HG02642 (cell line): Measurements from ENCODE around the gene DGKG.
A peak's percentile ranks its signal among the peaks of the same experiment; 100 is the strongest.

Source experiments
- ATAC-seq: cut with Tn5 transposase; IDR thresholded peaks from one replicate; pipeline ENCODE4 v1.9.1; 2021; ENCODE audit warnings: mild to moderate bottlenecking; ENCODE audit not compliant: unreplicated experiment, poor library complexity

DGKG gene

DNA sequence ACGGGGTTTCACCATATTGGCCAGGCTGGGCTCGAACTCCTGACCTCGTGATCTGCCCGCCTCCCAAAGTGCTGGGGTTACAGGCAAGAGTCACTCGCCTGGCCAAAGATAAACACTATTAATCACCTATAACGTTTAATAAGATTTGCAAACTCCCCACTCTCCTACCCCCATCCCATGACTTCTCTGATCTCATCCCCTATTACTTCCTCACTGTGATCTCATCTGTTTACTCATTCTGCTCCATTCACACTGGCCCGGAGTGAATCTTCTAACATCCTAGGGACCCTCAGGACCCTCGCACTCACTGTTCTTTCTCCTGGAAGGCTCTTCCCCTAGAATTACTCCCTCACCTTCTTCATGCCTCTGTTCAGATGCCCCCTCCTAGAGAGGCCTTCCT, 78.9 kb downstream of the DGKG start:
- no peak for ATAC-seq

DNA sequence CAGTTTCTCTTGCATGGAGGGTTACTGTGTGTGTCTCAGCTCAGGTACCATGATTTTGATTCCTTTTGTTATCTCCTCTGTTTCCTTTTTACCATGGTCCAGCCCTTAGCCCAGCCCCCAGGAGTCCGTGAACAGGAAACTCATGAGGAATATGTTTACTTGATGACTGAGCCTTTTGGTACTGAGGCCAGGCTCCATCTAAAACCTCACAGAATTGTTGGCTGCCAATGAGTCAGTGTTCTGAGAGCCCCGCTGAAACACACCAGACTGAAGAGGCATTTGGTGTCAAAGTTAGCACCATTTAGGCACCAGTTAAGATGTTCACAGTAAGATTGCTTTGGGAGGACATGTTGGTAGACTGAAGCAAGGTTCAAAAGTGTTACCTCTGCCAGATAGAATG, 80.9 kb downstream of the DGKG start:
- no peak for ATAC-seq

DNA sequence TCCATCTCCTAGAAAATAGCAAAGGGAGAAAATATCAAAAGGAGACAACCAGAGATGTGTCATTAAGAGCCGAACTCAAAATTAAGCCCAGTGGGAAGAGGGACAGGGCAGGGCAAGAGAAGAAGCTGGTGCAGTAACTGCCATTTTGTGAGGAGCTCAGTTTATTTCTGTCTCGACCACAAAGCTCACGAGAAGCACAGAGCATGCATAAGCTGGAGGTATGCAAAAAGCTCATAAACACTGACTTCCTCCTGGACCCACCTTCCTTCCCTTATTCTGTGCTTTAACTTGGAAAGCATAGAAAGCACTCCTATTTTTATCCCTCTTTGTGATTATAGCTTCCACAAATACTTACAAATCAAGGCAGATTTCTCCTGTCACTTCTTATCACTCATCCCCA, 81.3 kb downstream of the DGKG start:
- no peak for ATAC-seq

DNA sequence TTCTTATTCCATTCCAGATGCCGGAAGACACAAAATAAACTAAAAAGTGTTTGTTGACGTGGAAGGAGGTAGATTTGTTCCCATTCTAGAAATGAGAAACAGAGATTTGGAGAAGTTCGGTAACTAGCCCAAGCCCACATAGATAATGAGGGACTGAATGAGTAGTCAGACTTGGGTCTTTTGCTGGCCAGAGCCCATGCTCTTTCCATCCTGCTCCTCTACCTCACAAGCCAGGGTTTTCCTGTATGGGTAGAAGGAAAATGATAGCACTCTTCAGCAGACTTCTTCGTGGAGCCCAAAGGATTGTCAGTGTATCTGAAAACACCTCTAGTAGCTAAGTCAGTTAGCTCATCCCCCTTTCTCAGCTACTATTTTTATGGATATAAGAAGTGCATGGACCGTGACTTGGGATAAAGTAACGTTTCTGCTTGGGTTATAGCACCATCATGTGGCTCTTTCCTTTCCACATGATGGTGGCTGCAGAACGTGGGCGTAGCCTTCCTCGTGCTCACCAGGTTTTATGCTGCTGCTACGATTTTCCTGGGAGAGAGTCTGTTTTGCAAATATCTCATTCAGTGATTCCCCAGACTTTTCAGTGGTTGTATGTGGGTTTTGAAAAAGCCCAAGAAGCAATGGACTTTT, 84.6 kb downstream of the DGKG start:
- no peak for ATAC-seq

DNA sequence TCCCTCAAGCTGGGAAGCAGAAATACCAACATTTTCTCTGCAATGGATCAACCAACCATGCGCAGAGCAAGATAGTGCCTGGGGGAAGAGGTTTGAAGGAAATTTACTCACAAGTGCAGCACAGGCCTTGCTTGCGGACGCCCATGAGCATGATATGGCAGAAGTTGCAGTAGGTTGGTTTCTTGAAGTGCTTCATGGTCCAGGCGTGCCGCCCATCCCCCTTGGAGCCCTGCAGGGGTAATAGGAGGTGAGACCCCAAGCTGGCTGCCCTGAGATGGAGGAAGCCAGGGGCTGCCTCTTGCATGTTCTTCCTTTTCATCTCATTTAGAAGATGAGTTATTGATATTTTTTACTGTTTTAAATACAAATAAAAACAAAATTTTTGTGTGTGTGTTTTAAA, 86.6 kb downstream of the DGKG start:
- no peak for ATAC-seq

DNA sequence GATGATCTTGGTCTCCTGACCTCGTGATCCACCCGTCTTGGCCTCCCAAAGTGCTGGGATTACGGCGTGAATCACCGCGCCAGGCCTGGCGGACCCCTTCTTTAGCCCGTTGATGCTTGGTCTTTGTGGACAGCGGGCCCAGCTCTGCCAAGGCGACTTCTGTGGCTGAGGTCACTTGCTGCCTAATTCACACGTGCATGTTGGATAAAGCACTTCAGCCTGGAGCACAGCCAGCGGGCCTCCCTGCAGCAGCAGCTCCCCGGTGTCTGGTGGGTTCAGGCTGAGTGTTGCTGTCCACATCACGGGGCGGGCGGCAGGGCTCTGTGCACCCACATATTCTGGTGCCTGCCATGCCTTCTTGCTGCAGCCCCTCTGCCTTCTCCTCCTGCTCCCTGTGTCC, 88.4 kb downstream of the DGKG start:
- no peak for ATAC-seq

DNA sequence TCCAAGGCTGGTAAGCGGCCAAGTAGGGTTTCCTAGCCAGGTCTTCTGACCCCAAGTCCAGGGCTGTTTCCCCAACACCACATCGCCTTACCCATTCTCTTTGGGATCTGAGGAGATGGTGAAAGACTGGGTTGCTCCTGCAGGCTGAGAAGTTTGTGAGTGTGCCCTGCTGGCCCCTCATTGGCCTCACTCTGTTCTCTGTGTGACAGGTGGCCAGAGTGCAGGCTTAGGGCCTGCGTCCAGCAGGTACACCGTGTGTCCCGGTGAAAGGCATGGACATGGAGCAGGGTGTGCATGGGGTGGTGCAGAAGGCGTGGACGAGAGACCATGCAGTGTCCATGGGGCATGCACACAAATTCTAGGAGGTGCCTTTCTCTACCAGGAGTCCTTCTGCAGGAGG, 91.3 kb downstream of the DGKG start:
- ATAC-seq, result no peak

DNA sequence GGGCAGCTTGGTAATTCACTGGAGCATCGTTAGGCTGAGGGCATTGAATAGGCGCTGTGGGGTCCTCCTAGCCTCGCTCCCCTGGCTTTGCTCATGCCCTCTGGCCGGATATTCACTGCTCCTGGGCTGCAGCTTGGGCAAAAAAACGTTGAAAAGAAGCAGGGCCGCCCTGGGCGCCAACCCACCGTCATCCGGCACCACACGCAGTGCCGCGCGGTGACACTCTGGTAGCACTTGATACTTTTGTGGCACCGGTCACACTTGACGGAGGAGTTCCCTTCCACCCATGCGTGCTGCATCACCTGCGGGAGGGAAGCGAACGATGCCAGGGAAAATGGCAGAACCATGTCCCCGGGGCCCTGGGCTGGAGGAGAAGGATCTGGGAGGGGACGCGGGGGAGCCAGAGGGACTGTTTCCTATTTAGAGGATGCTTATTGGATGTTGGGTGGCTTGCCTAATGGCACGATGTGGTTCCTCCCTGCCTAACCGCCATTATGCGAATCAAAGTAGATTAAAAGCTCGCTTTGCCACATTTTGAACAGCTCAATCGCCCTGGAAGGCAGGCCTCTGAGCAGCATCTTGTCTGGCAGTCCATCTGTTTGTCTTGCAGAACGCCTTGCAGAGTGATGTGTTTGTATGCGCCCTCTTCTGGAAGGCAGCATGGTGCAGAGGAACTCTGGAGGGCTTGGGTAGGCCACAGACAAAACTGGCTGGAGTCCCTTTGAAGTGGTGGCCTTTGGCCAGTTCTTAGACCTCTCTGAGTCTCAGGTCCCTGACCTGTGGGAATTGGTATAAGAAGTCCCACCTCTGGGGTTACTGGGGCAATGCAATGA, 93.2 kb downstream of the DGKG start:
- ATAC-seq, result no peak

DNA sequence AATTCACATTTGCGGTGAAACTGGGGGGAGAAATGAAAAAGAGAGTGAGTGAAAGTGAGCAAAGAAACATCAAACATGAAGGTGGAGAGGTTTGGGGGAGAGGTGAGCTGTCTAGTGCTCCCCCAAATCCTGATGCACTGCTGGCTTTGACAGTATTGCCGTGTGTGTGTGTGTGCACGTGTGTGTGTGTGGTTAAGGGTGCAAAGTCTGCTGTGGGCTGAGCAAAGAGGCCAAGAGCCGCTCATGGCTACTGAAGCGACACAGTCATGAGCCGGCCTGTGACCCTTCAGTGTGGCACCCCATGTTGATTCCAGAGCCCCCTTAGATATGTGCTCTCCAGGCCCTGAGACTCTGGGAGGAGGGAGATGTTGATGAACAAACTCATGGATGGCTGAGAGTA, 94.3 kb downstream of the DGKG start:
- no peak for ATAC-seq

DNA sequence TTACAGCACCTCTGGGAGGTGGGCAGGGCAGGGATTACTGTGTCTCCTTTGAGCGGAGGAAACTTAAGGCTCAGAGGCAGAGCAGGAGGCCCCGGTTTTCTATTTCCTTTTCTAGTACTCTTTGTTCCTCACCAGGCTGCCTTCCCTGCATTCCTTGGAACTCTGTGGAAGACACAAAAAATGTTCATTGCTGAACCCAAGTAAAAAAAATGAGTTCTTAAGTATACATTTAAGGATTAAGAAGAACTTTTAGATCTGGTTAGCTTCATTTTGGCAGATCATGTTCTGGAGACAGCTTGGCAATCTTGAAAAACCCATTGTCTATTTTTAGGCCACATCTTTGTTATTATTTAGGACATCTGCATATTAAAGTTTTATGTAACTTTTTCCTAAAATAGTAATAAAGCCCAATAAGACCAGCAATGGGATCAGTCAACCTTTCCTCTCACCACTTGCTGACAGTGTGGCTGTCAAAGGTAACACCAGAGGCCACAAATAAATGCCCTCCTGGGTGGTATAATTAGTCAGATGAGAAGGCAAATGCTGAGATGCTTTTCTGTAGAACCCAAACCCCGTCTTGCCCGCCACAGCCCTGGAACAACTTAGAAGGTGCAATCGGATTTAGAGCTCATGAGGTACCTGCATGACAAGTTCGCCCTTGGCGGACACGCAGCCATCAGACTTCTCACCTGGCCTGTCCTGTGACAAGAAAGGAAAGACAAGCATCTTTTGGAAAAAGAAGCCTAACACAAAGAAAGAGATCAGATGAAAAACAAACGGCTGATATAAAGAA, 97.2 kb downstream of the DGKG start:
- ATAC-seq, result no peak

DNA sequence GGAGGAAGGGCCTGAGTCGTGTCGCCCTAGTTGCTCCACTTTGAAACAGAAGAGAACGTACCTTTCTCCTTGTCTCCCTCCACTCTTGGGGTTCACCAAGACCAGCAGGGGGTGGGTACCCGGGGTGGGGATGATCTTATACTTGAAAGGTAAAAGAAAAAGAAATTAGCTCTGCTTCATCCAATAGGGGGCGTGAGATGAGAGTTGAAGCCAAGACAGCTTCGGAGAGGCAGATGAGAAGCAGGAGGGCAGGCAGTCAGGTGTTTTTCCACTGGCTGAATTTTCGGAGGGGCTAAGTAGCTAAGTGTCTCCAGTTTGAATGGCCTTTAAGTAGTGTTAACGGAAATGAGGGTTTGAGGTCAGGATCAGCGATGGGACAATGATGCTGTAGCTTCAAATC, 100.4 kb downstream of the DGKG start:
- no peak for ATAC-seq

DNA sequence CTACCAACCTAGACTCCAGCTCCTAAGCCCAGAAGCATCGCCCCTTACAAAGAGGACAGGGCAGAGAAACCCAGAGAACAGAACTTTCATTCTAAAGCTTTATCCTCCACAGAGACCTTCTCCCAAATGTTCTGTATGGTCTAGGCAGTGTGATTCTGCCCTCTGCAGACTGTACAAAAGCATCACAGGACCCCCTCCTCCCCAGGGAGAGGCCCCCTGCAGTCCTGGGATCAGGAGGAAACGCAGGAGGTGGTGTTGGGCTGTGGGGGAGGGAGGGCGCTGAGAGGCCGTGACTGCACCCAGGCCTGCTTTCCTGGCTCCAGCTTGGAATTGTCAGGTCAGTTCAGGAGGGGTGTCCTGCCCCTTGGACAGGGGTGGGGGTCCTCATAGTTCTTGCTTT, 101.3 kb downstream of the DGKG start:
- no peak for ATAC-seq

DNA sequence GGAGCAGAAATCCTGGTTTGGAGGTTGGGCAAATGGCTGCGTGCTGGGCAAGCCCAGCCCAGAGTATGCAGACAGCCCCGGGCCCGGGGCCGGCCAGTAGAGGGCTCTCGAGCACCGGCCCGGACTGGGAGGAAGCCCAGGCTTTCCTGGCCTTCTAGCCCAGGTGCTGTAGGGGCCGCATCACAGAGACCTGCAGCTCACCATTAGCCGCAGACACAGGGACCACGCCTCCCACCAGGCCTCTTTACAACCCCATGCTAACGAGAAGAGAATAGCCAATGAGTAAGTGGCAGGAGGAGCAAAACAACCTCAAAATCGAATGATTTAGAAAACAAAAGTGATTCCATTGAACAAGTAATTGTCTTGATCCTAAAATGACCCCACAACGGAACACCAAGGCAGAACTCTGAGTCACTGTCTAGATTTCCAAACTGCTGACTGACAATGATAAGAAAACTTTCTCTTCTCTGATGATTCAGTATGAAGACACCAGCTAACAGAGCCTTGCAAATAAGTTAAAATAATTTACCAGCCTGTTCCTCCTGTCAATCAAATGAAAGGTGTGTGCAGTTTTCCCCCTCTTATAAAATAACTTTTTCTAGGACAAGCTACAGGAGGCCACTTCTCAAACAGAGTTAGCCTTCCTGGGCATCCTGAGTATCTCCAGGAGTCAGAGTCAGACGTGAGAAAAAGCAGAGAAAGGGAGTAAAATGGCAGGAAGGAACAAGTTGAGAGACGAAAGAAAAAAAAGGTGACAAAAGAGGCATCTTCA, 102.2 kb downstream of the DGKG start:
- ATAC-seq, result peak; percentile 68

DNA sequence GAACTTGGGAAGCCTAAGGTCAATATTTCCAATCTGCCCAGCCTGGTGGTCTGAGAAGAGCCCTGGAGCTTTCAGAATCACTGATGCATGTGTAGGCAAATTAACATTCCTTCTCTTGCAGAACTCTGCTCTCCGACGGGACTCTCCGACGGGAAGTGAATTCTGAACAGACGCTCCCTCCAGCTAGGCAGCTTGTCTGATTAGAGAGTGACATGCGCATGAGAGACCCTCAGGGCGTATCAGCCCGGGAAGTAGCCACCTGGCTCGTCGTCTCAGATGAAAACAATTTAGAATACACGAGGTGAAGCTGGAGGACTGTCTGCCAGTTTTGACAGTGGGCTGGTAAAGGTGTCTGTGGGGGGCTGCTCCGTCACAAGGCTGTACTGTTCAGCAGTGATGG, 103.1 kb downstream of the DGKG start:
- no peak for ATAC-seq

DNA sequence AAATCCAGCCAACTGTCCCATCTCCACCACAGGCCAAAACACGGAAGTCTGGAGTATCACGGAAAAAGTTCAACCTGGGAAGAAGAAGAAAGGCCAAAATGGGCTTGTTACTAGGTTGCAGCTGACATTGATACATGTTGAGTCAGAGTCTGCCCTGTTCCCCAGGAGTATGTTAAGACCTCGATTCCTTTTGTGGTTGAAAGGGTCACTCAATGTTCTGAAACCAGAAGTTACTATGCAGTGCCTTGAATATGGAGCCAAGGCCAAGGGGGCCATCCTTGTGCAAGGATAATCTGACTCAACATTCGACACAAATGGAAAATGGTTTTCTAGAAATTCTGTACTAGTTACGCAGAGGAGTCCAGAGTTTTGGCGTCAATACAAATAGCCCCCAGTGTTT, 104.2 kb downstream of the DGKG start:
- ATAC-seq, result no peak

DNA sequence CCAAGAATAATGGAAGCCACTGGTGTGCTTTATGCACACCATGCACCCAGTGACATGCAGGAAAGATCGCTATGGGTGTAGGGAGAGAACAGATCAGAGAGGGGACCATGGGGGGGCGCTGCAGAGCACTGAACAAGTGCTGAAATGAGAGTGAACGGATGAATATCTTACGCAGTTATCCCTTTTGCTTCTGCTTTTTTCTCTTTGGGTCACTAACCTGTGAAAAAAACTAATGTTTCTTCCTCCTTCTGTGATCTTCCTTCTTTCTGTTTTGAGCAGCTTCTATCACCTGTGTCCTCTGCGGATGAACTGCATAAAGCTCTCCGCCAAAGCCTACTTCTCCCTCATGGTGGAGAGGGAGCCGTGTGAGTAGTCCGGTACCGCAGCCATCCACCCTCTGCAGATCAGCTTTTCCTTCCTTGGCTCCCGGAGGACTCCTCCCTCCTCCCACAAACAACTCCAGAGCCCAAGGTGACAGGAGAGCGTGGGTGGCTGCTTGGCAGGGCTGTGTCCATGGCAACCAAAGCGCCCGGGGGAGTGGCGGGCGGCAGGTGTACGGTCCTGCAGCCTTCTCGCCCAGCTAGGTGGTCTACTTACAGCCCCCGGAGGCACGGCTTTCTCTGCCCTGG, 106.2 kb downstream of the DGKG start:
- no peak for ATAC-seq

DNA sequence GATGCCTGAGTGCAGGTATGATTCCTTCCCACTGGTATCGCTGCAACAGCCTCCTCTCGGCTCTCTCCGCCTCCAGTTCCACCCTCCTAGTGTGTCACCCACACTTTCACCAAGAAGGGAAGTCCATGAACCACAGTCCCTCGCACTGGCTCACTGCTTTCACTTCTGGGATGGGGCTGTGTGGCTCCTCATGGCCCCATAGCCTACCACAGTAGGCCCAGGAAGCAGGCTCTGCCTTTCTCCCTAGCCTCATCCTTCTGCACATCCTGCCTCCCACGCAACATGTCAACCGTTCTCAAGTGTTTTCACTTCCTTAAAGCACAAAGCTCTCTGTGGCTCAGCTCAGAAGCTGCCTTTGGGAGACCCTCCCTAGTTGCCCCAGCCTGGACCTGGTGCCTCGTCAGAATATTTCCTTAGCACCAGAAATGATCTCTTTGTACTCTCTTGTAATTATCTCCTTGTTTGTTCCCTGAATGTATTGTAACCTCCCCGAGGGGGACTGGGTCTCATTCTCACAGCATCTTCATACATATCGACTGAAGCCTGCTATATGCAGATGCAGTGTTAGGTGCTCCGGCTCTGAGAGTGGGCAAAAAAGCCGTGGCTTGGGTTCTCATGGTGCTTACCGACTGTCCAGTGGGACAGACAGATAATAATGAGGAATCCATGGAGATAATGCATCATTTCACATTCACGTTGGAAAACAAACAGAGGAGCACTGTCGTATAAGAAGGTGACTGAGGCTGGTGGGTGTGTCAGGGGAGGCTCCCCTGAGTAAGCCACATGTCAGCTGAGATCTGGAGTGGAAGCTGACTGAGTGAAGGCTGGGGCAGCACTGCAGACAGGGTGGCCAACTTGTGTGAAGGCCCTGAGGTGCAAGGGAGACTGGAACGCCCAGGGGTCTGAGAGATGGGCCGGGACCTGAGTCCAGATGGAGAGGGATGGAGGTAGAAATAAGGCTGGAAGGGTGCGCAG, 107.1 kb downstream of the DGKG start:
- ATAC-seq, result peak; percentile 72

DNA sequence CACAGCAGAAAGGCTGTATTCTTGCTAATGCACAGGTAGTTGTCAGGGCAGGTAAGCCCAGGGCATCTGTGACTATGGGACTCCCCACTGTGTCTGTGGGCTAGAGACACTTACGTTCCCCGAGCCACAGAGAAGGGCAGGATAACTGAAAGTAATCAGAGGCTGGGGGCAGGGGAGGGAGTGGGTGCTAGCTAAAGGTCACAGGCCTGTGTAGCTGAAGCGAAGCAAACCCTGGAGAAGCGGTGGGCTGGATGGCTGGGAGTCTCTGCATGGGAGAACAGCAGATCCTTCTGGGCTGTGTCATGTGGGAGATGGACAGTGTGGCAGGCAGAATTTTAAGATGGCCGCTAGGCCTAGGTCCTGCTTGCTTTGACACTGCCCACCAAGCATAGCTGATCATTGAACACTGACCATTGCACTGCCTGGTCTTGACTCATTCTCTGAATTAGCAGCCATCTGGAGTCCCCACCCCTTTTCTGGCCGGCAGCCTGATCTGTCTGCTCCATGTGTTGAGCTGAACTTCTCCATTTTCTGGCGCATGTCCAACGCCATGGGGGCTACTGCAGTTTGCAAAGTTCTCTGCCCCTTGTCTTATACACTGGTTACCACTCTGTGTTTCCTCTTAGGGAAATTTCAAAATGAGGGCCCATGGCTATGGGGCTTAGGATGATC, 110.0 kb downstream of the DGKG start:
- no peak for ATAC-seq
